A673 (cell line): ENCODE measurements around the gene ABCA10.

ENCODE experiments used
- EZH2 ChIP-seq: fragments of 200-600 bp; sonication (generic); IDR thresholded peaks from 2 replicates; pipeline ENCODE4 v1.6.1; 2017; ENCODE audit warnings: borderline replicate concordance, low read depth, mild to moderate bottlenecking, mixed read lengths, antibody characterized with exemption, low read length; ENCODE audit not compliant: poor library complexity, severe bottlenecking
- TF ChIP-seq, protein P1 (sequence below): fragments of 300-800, 200-600 bp; sonication (generic); conservative IDR thresholded peaks from 2 replicates; pipeline ENCODE4 v1.5.1; 2017; ENCODE audit warnings: low read depth, mild to moderate bottlenecking, antibody characterized with exemption, low read length, moderate library complexity, mixed read lengths

DNA sequence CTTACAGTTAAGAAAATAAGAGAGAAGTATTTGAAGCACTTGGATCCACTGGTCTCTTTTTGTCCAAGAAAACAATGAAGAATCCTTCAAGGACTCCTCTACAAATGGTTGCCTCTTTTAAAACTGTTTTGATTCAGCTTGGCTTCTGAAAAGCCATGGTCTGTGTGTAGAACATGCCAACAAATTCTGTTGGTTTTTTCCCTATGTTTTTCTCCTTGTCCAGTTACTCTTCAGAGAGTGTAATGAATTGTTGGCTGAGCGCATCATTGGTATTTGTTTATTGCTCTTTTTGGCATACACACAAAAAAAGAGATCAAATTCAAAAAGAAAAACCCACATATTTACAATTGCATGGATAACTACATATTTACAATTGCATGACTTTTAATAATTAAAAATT is at the start of gene ABCA10:
- TF ChIP-seq, protein P1, sequence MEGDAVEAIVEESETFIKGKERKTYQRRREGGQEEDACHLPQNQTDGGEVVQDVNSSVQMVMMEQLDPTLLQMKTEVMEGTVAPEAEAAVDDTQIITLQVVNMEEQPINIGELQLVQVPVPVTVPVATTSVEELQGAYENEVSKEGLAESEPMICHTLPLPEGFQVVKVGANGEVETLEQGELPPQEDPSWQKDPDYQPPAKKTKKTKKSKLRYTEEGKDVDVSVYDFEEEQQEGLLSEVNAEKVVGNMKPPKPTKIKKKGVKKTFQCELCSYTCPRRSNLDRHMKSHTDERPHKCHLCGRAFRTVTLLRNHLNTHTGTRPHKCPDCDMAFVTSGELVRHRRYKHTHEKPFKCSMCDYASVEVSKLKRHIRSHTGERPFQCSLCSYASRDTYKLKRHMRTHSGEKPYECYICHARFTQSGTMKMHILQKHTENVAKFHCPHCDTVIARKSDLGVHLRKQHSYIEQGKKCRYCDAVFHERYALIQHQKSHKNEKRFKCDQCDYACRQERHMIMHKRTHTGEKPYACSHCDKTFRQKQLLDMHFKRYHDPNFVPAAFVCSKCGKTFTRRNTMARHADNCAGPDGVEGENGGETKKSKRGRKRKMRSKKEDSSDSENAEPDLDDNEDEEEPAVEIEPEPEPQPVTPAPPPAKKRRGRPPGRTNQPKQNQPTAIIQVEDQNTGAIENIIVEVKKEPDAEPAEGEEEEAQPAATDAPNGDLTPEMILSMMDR = no peak
- no peak for TF ChIP-seq EZH2
